HepG2 (cell line): ENCODE data around the gene LSMEM2. TPM values are rescaled to one million over a fixed set of nuclear protein-coding genes. Genes with fewer than 3 reads are reported as not detected.

Experiments used
- ATAC-seq: fragments of 200-7000 bp; cut with Tn5 transposase; 3 replicates; pipeline ENCODE4 v1.9.1; 2020; ENCODE audit warnings: mild to moderate bottlenecking, moderate library complexity
- BruUV-seq: library from RNA; stranded (reverse); fragments of 400-500 nt; replicated peaks from 2 replicates; lab custom pipeline; 2021; lab: Mats Ljungman, UMichigan
- CTCF ChIA-PET: fragments of 300-600 bp; formaldehyde crosslinking; extraction: SDS; loops from one replicate; lab custom pipeline; 2021; ENCODE audit warnings: low total read pairs, inconsistent platforms, low intra/inter-chr PET ratio; lab: Yijun Ruan, JAX
- POLR2A ChIA-PET: fragments of 350-600 bp; sonication (Branson Sonifier 250); formaldehyde crosslinking; loops from one replicate; lab custom pipeline; 2020; ENCODE audit warnings: antibody characterized with exemption, inconsistent platforms; lab: Yijun Ruan, JAX
- DNase-seq: peaks from one replicate; pipeline ENCODE4 v3.0.0-alpha.2; 2015; ENCODE audit warnings: low spot score
- FAIRE-seq: peaks from 3 replicates; lab custom pipeline; 2011; peaks lifted over from hg19 to GRCh38; lab: Jason Lieb, UNC
- H2AFZ ChIP-seq: one replicate; pipeline ENCODE4 v1.6.1; 2011; ENCODE audit warnings: low read length, inconsistent platforms
- H3K27ac ChIP-seq: fragments of 300-600 bp; 3 replicates; pipeline ENCODE4 v1.8.0; 2011; ENCODE audit warnings: mixed run types, mild to moderate bottlenecking, mixed read lengths, low read length, inconsistent platforms; ENCODE audit not compliant: insufficient read depth; ENCODE audit errors: extremely low read length
- H3K27me3 ChIP-seq, 2 experiments: fragments of 200-600 bp in 1 of 2; 2 replicates in 1 of 2; 3 replicates in 1 of 2; pipeline versions ENCODE4 v1.6.0 to v1.8.0; 2011; ENCODE audit warnings: low read length in 2 of 2, mild to moderate bottlenecking in 2 of 2, moderate library complexity in 2 of 2, inconsistent platforms in 1 of 2; ENCODE audit not compliant: insufficient read depth in 2 of 2, control insufficient read depth in 1 of 2
- H3K36me3 ChIP-seq, 2 experiments: fragments of 200-600 bp in 1 of 2; replicated peaks in 1 of 2; 2 replicates in 1 of 2; 3 replicates in 1 of 2; pipeline versions ENCODE4 v1.5.1 to v1.8.0; 2011; ENCODE audit warnings: low read length in 2 of 2, inconsistent platforms in 1 of 2; ENCODE audit not compliant: insufficient read depth in 2 of 2, control insufficient read depth in 1 of 2
- H3K4me1 ChIP-seq: 2 replicates; pipeline ENCODE4 v1.5.1; 2012; ENCODE audit warnings: low read length, inconsistent platforms; ENCODE audit not compliant: insufficient read depth
- H3K4me2 ChIP-seq: 2 replicates; pipeline ENCODE4 v1.6.0; 2011; ENCODE audit warnings: low read depth, low read length, inconsistent platforms
- H3K4me3 ChIP-seq, 3 experiments: fragments of 200-600 bp in 1 of 3; sonication (generic), shearing (Covaris generic) in 1 of 3; replicated peaks in 1 of 3; 2 replicates each; pipeline ENCODE4 v1.5.1; 2011 to 2016; ENCODE audit warnings: low read length in 3 of 3, inconsistent platforms in 2 of 3, low read depth in 2 of 3, mild to moderate bottlenecking in 2 of 3, control low read depth in 1 of 3, mixed read lengths in 1 of 3; ENCODE audit not compliant: insufficient read depth in 1 of 3
- H3K79me2 ChIP-seq: one replicate; pipeline ENCODE4 v1.6.1; 2011; ENCODE audit warnings: low read length, inconsistent platforms; ENCODE audit not compliant: insufficient read depth
- H3K9ac ChIP-seq: 2 replicates; pipeline ENCODE4 v1.6.0; 2011; ENCODE audit warnings: mild to moderate bottlenecking, low read depth, low read length, inconsistent platforms; ENCODE audit not compliant: insufficient read depth
- H3K9me3 ChIP-seq: 2 replicates; pipeline ENCODE4 v1.5.1; 2012; ENCODE audit warnings: mild to moderate bottlenecking, low read length
- H4K20me1 ChIP-seq: 2 replicates; pipeline ENCODE4 v1.6.0; 2011; ENCODE audit warnings: inconsistent platforms, mild to moderate bottlenecking, low read length, moderate library complexity; ENCODE audit not compliant: insufficient read depth
- FOXP1 ChIP-seq, 2 experiments: fragments of 450-650 bp in 1 of 2; IDR thresholded peaks; 2 replicates each; pipeline ENCODE4 v1.6.1; 2017 to 2018; ENCODE audit warnings: antibody characterized with exemption in 1 of 2
- SALL1 ChIP-seq: sonication (generic); formaldehyde crosslinking; IDR thresholded peaks from 2 replicates; pipeline ENCODE4 v1.8.0; 2022; ENCODE audit warnings: mild to moderate bottlenecking, missing genetic modification reagents
- SRSF1 ChIP-seq: fragments of 200-400 bp; formaldehyde crosslinking; optimal IDR thresholded peaks from 2 replicates; pipeline ENCODE3; 2017; ENCODE audit warnings: mild to moderate bottlenecking, low read depth, low read length, moderate library complexity
- ZBTB44 ChIP-seq: sonication (generic); formaldehyde crosslinking; IDR thresholded peaks from 2 replicates; pipeline ENCODE4 v1.4.0; 2020; ENCODE audit warnings: missing genetic modification reagents
- ZNF687 ChIP-seq: sonication (generic); formaldehyde crosslinking; IDR thresholded peaks from 2 replicates; pipeline ENCODE4 v1.5.1; 2020; ENCODE audit warnings: mild to moderate bottlenecking, missing genetic modification reagents, moderate library complexity
- WGBS: methylation state at CpG from one replicate; pipeline ENCODE4 v1.1.6; 2017; ENCODE audit warnings: low lambda C conversion rate; 5-methylcytosine and 5-hydroxymethylcytosine counted together
- in situ Hi-C: cut with HindIII; loops from 2 replicates; pipeline ENCODE4 v1.10.0; 2017; ENCODE audit warnings: low pct_unique_long_range_greater_than_20kb; ENCODE audit not compliant: extremely low pct_ligation_motif_present
- intact Hi-C: fragments of 100-400 bp; cut with micrococcal nuclease; formaldehyde crosslinking; loops from one replicate; pipeline ENCODE4 v1.10.0; 2022; ENCODE audit not compliant: unreplicated experiment
- polyA plus RNA-seq, 8 experiments: library from polyadenylated mRNA; depleted of rRNA in 3 of 8; stranded (reverse) in 7 of 8; unstranded in 1 of 8; fragments of >200 nt; fragmentation: Illumina TruSeq in 4 of 8; extraction: Trizol in 4 of 8; gene quantifications; 2 replicates each; pipeline versions ENCODE4 v1.2.1 to v1.2.3, GENCODE V29; 2011 to 2016; ENCODE audit warnings: low read depth in 4 of 8, missing spikeins in 1 of 8, mixed read lengths in 1 of 8; ENCODE audit not compliant: insufficient read depth in 1 of 8
- total RNA-seq, 5 experiments: library from RNA; depleted of rRNA; stranded (reverse); fragments of >200 nt; fragmentation: Illumina TruSeq; extraction: Trizol; gene quantifications; 2 replicates each; pipeline ENCODE4 v1.2.3, GENCODE V29; 2016; ENCODE audit warnings: low read depth in 1 of 5

LSMEM2 gene
- total and polyA plus RNA-seq, 2 of the 13 experiments (the other 11 are each of a cell fraction or from before 2014, with no cell fraction given), result 0.07 to 0.41 TPM

- Histone ChIP-seq H3K9me3 (no peaks in the 10 kb centered on the region), H3K4me1 (peaks cover 53% of the 10 kb centered on the region), H3K27ac (no peak overlapping the region), H4K20me1 (no peaks in the 10 kb centered on the region), H3K79me2 (peaks cover 29% of the 10 kb centered on the region), H3K4me2 (peak overlapping the region; percentile 79), H2AFZ (no peak overlapping the region), H3K36me3 (peaks cover 0 to 2% of the 10 kb centered on the region in 2 experiments; a peak in 1 of 5 replicates), H3K9ac (peak overlapping the region; percentile 81; the same call in 1 of the 2 replicates), H3K4me3 (peak overlapping the region; percentile 85 to 93 (median 87)), H3K27me3 (no peaks in the 10 kb centered on the region; a peak in 1 of 5 replicates)
- ChIA-PET POLR2A (interaction anchor here (0.7 to 2.7 kb wide), 7 partner anchors 16 to 77 kb away, joined by 3 to 55 read pairs (median 19); no protein-coding TSS in a partner anchor), CTCF (no interaction called here)
- intact Hi-C loops, result no loop called here
- 0 out of 2 replicates have a peak, but pooled peaks have one; percentile 20 for TF ChIP-seq SALL1 (CRISPR knock-in tag)
- no peak for TF ChIP-seq FOXP1 (IDR thresholded peaks at IDR 0.05)
- TF ChIP-seq FOXP1 (CRISPR knock-in tag; IDR thresholded peaks at IDR 0.05), result no peak
- FAIRE-seq (no peak), ATAC-seq (no peak), DNase-seq (no peak)
- in situ Hi-C loops, result no loop called here
- no TSS peak for BruUV-seq
- 42% methylated on average over 7 of the region's 7 CpGs for WGBS
Observed at GRCh38 chr3:50237133-50237651, 41.7 kb upstream of the LSMEM2 start.

- Histone ChIP-seq H3K79me2 (peaks cover 29% of the 10 kb centered on the region), H3K4me2 (peak overlapping the region; percentile 79)
- WGBS, result no CpG with 5 or more reads among the region's 31 CpGs
- FAIRE-seq (no peak), DNase-seq (no peak)
- CTCF ChIA-PET, result no interaction called here
- TF ChIP-seq ZNF687 (CRISPR knock-in tag) (0 out of 2 replicates have a peak, but pooled peaks have one; percentile 8), SRSF1 (peak; percentile 39), ZBTB44 (no peak)
- TF ChIP-seq, all 625 proteins: peak for 2
- Histone ChIP-seq H3K4me1 (peaks cover 53% of the 10 kb centered on the region), H3K9ac (peak overlapping the region; percentile 81; the same call in 1 of the 2 replicates), H2AFZ (no peak overlapping the region), H3K36me3 (peaks cover 0 to 2% of the 10 kb centered on the region in 2 experiments; a peak in 1 of 5 replicates), H3K4me3 (no peak overlapping the region), H3K27me3 (no peaks in the 10 kb centered on the region; a peak in 1 of 5 replicates), H3K27ac (no peak overlapping the region), H4K20me1 (no peaks in the 10 kb centered on the region), H3K9me3 (no peaks in the 10 kb centered on the region)
- no peak for ATAC-seq
- in situ Hi-C loops, result no loop called here
- intact Hi-C loops, result no loop called here
- POLR2A ChIA-PET, result interaction anchor here (1.0 to 1.2 kb wide), 2 partner anchors 10 to 22 kb away, joined by 3 to 4 read pairs; no protein-coding TSS in a partner anchor
- BruUV-seq, result no TSS peak
Observed at GRCh38 chr3:50237754-50238548, 40.9 kb upstream of the LSMEM2 start.
